Measurements from ENCODE around the gene CASP14.

DNA sequence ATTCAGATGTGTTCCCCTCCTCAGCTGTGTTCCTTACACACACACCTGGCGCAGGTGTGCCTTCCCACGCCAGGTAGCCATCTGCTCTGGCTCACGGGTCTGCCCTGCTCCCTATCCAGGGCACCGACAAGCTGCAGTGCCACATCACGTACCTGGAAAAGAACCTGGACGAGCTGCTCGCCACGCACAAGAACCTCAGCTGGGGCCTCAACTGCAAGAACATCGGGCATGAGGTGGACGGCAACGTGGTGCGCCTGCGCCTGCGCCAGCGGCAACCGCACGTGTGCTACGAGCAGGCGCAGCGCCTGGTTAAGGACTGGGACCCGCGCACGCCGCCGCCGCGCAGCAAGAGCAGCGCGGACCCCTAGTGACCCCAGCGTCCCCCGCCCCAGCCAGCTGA lies 26.5 kb upstream of the CASP14 start:
- TF ChIP-seq, protein P1, sequence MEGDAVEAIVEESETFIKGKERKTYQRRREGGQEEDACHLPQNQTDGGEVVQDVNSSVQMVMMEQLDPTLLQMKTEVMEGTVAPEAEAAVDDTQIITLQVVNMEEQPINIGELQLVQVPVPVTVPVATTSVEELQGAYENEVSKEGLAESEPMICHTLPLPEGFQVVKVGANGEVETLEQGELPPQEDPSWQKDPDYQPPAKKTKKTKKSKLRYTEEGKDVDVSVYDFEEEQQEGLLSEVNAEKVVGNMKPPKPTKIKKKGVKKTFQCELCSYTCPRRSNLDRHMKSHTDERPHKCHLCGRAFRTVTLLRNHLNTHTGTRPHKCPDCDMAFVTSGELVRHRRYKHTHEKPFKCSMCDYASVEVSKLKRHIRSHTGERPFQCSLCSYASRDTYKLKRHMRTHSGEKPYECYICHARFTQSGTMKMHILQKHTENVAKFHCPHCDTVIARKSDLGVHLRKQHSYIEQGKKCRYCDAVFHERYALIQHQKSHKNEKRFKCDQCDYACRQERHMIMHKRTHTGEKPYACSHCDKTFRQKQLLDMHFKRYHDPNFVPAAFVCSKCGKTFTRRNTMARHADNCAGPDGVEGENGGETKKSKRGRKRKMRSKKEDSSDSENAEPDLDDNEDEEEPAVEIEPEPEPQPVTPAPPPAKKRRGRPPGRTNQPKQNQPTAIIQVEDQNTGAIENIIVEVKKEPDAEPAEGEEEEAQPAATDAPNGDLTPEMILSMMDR (IDR thresholded peaks at IDR 0.05), result no peak
- no peak for TF ChIP-seq POLR2A (IDR thresholded peaks at IDR 0.05)

Measured in prostate gland (tissue), 2 donors.